ENCODE measurements around the gene AKR1B15.
"Not testable (repeated sequence)": the region's sequence is repeated elsewhere in the genome, so short reads cannot be mapped to it uniquely, and the experiment has no call there.

AKR1B15 gene

DNA sequence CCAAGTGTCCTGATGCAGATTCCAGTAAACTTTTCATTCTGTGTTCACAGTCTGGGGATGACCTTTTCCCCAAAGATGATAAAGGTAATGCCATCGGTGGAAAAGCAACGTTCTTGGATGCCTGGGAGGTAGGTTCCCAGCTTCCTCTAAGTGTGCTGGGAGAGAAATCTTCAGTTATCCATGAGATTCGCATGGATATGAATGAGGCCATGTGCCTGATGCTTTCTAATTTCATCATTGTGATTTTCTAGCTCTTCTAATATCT is 16.0 kb upstream of the AKR1B15 start:
- DNase-seq (ENCODE audit: low spot score), result no peak

DNA sequence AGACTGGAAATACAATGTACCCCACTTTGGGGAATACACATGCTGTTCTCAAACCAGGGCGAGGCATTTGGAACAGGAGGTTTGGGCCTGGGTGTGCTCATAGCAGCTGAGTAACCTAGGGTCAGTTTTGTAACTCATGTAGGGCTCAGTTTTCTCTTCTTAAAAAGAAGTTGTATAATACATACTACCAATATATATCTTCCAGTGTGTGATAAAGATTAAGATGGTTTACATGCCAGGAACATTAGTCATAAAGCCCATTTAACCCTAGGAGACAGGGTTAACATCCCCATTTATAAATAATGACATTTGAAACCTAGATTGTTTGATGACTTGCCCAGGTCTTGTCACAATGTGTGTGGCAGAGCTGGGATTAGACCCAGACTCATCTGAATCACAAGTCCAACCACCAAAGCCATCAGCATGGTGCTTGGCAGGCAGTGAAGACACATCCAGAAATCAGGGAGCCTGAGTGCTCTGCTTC is 15.6 kb upstream of the AKR1B15 start:
- no peak for DNase-seq (ENCODE audit: low spot score)

DNA sequence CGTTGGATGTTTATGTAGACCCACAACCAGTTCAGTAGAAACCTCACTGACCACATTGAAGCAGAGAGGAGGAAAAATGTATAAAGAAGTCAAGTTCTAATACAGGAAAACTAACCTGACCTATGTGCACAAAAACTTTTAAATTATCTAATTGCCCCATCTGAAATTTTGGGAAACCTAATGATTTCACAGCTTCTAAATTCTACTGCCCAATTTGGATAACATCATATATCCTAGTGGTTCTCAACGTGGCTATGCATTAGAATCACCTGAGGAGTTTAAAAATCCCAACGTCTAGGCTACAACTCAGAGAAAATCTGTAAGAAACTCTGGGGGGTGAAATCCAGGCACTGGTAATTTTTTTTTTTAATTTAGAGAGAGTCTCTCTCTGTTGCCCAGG is 14.3 kb upstream of the AKR1B15 start:
- no peak for DNase-seq (ENCODE audit: low spot score)

DNA sequence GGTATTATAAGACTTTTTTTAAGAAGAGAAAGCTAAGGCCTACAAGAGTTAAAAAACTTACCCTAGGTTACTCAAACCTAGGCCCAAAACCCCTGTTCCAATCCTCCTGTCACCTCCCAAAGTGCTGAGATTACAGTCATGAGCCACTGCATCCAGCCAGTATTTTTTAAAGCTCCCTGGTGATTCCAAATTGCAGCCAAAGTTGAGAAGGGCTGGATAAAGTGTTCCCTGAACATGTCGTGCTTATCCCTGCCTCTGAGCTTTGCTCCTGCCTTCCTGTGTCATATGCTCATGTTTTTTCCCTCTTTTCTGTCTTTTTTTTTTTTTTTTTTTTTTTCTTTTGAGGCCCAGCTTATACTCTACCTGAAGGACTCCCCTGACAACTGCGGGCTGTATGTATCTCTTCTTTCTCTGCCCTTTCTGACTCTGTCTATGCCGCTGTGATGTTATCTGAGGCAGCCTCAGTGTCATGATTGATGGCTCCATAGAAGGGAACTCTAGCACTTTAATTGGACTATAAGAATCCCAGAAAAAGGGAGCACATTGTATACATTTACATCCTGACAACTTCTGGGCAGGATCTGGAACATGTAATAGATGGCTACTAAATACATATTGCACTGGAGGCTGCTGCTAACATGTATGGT is 13.5 kb upstream of the AKR1B15 start:
- DNase-seq (ENCODE audit: low spot score), result no peak

DNA sequence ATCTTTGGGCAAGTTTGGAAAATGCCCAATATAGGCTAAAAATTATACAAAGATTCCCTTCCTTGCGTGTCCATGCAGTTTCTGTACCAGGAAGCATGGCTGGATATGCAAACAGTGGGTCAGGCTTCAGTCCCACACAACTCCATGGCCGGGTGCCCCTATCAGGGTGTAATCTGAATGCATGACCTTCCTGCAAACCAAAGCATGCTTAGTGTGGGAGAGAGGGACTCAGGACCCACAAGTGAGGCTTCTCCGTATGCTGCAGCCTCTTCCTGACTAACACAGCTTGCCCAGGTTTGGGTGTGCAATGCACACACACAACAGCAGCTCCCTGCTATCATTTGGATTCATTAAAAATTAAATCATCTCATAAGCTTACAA is 13.0 kb upstream of the AKR1B15 start:
- DNase-seq (ENCODE audit: low spot score), result no peak

DNA sequence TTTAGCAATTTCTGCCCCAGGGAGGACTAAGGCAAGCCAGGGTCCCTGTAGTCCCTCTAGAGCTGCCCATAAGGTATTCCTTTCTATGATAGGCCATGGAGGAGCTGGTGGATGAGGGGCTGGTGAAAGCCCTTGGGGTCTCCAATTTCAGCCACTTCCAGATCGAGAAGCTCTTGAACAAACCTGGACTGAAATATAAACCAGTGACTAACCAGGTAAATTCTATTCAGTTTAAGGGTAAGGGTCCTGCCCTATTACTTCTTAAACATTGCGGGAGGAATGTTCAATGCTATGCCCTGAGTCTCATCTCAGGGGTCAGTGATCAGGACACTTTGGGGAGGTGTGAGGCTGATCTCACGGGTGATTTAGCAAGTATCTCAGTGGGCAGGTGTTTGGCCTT is 12.4 kb upstream of the AKR1B15 start:
- not testable (repeated sequence) for DNase-seq (ENCODE audit: low spot score)

DNA sequence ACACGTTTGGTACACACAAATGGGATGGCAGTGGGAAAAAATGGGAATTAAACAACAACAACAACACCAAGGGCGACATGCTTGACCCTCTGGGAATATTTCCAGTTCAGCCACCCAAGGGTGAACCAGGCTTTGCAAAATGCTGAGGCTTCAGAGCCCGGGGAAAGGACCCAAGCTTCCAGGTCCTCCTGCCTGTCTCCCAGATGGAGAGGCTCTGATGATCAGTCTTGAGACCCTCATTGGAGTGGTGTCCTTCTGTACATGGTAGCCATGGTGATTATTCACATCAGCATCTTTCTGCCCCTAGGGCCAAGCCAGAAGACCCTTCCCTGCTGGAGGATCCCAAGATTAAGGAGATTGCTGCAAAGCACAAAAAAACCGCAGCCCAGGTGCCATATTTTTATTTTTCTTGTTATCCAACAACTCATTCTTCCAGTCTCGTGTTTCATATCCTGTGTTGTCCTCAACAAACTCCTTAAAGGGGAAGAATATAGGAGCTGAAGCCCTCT is 11.6 kb upstream of the AKR1B15 start:
- not testable (repeated sequence) for DNase-seq (ENCODE audit: low spot score)

DNA sequence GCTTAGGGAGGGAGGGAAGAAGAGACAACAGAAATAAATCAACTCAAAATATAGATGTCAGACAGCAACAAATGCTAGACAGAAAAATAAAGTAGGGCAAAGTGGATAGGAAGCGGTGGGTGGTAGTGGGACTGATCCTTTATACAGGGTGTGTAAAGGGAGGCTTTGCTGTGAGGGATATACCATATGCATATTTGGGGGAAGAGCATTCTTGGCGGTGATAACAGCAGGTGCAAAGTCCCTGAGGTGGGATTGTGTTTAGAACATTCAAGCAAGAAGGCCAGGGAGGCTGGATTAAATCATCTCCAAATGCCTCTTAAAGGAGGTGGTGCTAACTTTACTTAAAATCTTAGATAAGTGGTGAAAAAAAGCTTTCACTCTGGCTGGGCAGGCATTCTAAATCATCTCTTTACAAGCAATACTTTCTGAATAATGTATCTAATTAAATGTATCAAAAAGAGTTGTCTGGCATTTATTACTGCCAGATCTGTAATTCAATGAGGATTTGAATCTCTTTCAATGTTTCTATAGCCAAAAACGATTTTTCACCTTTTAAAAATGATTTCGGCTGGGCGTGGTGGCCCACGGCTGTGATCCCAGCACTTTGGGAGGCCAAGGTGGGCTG is 9.4 kb upstream of the AKR1B15 start:
- DNase-seq (ENCODE audit: low spot score), result no peak

DNA sequence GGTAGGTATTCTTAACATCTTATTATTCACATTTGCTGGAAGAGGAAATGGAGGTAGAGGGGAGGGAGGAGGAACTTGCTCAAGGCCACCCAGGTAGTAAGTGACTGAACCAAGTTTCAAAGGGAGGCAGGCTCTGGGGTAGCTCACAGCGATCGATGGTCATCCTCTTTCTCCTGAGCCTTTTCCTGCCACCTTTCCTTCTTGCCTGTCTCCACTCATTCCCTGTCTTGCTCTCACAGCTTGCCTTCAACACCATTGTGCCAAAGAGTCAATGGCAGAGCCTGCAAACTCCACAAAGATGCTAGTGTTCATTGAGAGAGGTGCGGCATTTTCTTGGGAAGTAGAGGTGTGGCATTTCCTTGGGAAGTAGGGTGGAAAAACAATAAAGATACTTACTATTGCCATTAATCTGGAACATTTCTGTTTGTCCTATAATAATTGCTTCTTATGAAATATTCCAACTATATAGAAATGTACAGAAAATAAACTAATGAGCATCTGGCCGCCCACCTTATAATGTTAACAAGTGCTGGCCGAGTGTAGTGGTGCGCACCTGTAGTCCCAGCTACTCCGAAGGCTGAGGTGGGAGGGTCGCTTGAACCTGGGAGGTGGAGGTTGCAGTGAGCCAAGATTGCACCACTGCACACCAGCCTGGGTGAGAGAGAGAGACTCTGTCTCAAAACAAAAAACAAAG is 7.3 kb upstream of the AKR1B15 start:
- not testable (repeated sequence) for DNase-seq (ENCODE audit: low spot score)

DNA sequence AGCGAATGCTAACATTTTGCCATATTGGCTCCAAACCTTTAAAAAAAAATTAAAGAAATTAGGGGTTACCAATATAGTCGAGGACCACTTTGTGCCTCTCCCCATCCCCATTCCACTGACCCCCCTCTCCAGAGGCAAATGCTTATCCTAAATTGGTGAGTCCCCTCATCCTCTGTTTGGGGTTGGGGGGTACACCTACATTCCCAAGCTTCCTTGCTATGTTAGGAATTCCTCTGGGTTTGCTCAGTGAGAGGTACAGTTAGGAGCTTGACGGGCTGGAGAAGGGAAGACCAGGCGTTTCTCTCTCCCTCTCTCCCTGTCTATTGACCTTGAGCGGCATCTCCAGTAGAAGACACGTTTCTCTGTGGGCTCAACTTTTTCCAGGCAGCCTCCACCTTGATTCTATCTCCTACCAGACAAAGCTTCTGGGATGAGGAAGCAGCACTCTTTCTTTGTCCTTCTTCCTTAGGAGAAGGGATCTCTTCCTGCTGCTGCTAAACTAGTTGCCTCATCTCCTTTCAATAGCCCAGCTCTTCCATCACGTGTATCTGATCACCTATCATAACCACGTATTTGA is 6.6 kb upstream of the AKR1B15 start:
- DNase-seq (ENCODE audit: low spot score), result no peak

DNA sequence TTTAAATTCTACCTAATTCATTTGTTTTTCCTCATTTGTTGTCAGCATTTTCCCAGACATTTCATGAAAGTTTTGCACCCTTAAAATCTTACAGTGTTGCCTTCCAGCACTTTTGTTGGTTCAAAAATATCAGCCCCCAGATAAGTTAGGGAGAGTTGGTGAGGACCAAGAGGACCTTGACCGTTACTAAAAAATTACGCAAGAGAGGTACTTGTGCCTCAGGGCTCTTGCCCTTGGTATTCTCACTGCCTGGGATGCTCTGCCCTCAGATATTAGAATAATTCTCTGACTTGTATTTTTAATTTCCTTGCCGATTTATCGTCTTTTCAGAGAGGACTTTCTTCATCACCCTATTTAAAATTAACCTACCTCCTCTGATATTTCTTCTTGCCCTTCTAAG is 3.5 kb upstream of the AKR1B15 start:
- DNase-seq (ENCODE audit: low spot score), result no peak

DNA sequence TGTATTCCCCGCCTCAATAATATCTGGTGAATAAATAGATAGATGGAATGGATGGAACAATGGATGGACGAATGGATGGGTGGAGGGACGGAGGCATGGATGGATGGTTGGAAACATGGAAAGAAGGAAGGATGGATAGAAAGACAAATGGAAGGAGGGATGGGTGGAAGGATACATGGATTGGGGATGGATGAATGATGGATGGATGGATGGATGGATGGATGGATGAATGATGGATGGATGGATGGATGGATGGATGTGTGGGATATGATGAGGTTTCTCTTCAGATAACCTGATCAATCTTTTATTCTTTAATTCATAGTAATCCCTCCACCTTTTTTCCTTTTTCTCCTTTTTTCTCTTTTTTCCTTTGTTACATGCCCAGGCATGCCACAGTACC is 3.0 kb upstream of the AKR1B15 start:
- DNase-seq (ENCODE audit: low spot score), result no peak

DNA sequence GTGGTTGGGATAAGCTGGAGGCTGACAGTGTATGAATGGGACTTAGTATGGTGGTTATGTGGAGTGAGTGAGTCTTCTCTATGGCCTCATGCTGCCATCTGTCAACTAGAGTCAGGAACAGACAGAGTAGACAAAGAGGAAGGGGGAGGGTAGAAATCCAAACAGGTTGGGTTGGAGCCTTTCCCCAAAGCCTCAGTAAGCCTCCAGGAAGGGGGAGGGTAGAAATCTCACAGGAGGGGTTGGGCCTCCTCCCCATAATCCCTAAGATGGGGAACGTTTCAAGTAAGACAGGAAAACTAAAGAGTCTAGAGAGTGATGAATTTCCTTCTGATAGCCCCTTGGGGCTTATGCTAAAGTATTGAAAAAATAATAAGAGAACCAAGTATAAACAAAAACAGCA is 2.0 kb upstream of the AKR1B15 start:
- no peak for DNase-seq (ENCODE audit: low spot score)

DNA sequence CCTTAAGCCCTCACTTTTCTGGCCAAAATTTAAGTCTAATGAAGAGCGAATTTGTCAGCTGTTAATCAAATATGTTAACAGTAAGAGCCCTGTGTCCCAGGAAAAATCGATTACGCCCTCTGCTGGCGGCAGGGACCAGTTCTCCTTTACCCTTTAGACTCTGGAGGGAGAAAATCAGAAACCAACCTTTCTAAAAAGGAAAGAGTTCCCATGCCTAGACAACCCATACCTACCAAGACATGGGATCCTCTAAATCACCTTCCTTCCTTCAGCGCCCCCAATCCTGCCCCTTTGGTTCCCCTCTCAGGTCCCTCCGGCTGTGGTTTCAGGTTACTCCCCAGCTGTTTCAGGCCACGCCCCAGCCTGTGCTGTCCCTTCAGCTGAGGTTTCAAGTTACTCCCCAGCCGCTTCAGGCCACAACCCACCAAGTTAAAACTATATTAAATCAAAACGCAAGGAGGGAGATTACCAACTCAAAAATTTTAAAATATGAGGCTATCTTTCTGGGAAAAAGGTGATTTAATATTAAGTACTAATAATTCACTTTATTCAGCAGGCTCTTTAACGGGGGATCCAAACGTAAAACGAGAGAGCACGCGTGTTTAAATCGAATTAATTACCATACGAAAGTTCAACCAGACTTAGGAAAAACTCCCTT is 1.4 kb upstream of the AKR1B15 start:
- peak; percentile 74 for DNase-seq (ENCODE audit: low spot score)

DNA sequence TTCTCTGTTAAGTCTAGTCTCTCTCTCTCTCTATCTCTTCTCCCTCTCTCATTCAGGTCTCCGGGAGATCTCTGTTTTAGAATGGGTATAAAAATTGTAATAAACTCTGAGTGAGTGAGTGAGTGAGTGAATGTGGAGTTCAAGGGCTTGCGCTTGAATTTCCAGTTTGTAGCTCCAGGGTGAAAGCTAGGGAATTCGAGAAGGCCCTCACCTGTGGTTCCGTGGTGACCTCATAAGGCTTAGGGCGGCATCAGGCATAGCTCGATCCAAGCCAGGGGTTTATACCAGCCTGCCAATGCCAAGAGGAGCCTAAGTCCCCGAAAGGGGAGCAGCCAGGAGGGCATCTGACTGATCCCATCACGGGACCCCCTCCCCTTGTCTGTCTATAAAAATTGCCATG is 456 bp downstream of the AKR1B15 start:
- DNase-seq (ENCODE audit: low spot score), result no peak

DNA sequence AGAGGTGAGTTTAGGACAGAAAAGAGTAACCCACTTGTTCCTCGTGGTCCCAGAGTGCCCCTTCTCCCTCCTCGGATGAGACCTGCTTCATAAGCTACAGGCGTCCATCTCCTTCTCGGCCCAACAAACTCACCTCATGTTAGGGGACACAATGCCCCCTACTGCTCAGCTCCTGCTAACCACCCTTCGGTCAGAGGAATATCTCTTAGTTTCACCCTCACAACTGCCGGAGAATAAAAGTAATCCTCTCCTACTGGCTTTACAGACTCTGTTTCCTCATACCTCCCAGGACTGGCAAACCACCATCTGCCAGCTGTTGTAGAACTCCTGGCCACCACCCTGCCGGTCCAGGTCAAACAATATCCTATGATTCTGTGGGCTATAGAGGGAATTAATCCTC is 3.2 kb downstream of the AKR1B15 start:
- DNase-seq (ENCODE audit: low spot score), result no peak

DNA sequence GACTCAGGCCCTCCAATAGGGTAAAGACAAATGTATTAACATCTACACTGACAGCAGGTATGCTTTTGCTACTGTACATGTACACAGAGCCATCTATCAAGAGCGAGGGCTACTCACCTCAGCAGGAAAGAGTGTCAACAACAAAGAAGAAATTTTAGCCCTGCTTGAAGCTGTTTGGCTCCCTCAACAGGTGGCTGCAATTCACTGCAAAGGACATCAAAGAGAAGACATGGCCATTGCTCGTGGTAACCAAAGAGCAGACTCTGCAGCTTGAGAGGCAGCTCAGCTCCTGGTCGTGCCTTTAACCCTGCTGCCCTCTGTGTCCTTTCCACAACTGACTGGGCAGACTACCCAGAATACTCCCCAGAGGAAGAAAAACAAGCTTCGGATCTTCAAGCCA is 5.1 kb downstream of the AKR1B15 start:
- DNase-seq (ENCODE audit: low spot score), result no peak

DNA sequence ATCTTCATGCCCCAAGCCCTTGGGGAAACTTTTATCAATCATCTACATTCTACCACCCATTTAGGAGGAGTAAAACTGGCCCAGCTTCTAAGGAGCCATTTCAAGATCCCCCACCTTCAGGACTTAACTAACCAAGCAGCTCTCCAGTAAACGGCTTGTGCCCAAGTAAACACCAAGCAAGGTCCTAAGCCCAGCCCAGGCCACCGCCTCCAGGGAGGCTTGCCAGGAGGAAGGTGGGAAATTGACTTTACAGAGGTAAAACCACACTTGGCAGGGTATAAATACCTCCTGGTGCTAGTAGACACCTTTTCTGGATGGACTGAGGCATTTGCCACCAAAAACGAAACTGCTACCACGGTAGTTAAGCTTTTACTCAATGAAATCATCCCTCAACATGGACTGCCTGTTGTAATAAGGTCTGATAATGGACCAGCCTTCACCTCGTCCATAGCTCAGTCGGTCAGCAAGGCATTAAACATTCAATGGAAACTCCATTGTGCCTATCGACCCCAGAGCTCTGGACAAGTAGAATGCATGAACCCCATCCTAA is 5.6 kb downstream of the AKR1B15 start:
- DNase-seq (ENCODE audit: low spot score), result no peak

DNA sequence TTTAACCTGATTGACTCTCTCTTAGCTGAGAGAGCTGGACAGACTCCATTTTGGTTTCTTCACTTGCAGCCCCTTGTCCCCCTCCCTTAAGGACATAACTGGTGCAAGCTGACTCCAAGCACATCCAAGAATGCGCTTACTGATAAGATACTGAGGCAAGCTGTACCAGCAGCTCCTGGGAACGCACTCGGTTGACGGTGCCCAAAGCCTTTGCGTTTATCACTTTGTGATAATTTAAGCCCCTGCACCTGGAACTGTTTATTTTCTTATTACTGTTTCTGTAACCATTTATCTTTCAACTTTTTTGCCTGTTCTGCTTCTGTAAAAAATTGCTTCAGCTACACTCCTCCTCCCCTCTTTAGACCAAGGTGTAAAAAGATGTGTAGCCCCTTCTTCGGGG is 8.5 kb downstream of the AKR1B15 start:
- DNase-seq (ENCODE audit: low spot score), result no peak

DNA sequence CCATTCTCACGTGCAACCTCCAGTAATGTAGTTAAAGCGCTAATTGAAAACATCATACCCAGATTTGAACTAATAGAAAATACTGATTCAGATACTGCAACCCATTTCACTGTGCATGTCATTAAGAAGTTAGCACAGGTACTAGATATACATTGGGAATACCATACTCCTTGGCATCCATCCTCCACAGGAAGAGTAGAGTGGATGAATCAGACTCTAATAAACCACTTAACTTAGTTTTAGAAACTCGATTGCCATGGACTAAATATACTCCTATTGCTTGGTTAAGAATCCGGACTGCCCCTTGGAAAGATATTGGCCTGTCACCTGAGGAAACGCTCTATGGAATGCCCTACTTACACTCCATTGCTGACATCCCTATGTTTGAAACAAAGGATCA is 9.5 kb downstream of the AKR1B15 start:
- DNase-seq (ENCODE audit: low spot score), result no peak

DNA sequence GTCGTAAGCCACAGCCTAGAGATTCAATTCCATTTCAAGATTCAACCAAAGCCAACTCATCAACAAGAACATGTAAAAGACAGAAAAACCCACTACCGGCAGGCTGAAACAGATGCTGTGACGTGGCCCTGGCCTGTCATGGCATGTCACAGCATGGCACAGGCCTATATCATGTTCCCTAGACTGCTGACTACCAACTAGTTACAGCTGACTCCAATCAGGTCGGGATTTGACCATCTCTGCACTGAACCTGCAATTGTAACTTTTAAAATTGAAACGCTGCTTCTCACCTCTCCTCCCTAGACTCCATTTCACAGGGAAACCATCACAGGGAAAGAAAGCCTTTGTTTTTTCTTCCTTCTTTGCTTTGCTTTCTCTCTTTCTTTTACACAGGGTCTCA is 12.7 kb downstream of the AKR1B15 start:
- not testable (repeated sequence) for DNase-seq (ENCODE audit: low spot score)

DNA sequence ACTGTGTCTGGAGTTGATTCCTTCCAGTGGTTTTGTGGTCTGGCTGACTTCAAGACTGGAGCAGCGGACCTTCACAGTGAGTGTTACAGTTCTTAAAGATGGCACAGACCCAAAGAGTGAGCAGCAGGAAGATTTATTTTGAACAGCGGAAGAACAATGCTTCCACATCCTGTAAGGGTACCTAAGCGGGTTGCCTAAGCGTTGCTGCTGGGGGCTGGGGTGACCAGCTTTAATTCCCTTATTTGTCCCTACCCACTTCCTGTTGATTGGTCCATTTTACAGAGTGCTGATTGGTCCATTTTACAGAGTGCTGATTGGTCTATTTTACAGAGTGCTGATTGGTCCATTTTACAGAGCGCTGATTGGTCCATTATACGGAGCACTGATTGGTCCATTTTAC is 13.2 kb downstream of the AKR1B15 start:
- no peak for DNase-seq (ENCODE audit: low spot score)

All from left forelimb (tissue), 1 donor.